ENCODE data around the gene ST14.

ST14 gene

DNA sequence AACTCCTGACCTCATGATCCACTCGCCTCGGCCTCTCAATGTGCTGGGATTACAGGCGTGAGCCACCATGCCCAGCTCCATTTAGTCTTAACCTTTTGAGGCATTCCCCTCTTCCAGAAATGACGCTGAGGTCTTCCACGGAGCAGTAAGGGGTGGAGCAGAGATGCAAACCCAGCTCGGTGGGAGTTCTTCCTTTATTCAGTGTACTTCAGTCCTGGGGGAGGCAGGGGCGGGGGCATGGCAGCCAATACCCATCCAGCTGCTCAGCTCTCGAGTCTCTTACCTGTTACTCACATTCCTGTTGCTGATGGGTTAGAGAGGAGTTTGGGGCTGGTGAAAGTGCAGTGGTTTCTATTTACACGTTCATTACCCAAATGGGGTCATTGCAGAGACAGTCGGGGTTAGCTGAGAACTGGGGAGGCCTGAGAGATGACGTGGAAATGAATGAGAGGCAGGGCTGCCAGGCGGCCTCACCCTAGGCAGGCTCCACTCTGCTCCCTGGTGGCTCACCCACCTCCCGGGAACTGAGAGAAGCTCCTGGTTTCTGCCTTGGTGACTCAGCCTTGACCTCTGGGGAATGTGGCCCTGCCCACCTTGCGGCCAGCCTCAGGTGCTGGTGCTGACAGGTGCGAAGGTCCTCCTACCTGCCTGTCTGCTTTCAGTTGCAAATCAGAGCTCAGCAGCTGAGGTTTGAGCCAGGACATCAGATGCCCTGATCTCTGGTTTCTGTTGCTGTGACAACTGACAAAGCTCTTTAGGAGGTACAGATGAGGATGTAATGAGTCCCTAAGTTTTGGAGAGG, 13.4 kb upstream of the ST14 start:
- FAIRE-seq: no peak
- no peak for DNase-seq (ENCODE audit: insufficient read length, low spot score)
- no peak for TF ChIP-seq POLR2A (IDR thresholded peaks at IDR 0.05; ENCODE audit: low read depth, low read length)

DNA sequence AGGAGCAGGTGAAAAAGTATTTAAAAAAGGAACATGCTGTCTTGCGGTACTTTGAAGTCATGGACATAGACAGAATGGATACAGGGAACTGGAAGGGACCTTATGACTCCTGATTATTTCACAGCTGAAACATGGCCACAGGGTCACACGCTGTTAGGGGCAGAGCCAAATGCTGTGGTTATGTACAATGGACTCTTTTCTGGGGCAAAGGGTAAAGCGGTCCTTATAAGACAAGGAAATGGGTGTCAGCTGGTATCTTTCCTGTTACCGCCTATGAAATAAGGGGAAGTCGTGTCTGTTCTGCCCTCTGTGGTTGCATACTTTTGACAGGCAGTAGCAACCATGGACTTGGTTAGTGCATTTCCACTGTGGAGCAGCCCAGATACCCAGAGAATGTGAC, 12.8 kb upstream of the ST14 start:
- no peak for FAIRE-seq
- no peak for TF ChIP-seq POLR2A (IDR thresholded peaks at IDR 0.05; ENCODE audit: low read depth, low read length)
- no peak for DNase-seq (ENCODE audit: insufficient read length, low spot score)

DNA sequence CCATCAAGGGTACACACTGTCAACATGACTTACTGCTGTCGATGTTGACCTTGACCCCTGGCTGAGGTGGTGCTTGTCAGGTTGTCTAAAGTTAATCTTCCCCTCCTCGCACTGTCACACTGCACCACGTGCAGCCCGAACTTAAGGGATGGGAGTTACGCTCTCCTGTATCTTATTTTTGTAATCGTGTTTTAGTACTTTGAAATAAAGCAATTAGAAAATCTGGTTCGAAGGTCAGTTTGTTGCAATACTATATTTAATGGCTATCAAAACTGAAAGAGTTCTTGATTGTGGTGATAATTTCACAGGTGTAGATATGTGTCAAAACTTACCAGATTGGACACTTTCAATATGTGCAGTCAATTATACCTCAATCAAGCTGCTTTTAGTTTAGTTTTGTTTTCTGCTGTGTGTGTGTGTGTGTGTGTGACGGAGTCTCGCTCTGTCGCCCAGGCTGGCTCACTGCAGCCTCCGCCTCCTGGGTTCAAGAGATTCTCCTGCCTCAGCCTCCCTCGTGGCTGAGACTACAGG, 10.7 kb upstream of the ST14 start:
- no peak for TF ChIP-seq POLR2A (IDR thresholded peaks at IDR 0.05; ENCODE audit: low read depth, low read length)
- no peak for DNase-seq (ENCODE audit: insufficient read length, low spot score)
- no peak for FAIRE-seq

DNA sequence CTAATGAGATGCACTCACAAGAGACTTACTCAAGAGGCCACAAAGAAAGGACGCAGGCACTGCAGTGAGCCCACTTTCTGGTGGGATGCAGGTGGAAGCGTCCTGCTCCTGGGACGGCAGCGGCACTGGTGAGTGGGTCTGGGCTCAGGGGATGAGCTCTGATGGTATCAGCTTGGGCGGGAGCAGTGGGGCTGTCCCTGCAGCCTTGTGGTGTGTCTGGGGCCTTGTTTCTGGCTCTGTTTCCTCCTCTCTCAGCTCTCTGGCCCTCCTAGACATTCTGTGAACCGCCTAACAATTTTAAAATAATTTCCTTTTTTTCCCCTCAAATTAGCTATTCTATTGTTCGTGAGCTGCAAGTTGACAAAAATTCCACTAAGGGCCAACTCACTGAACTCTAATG, 8.8 kb upstream of the ST14 start:
- TF ChIP-seq POLR2A (IDR thresholded peaks at IDR 0.05; ENCODE audit: low read depth, low read length): no peak
- FAIRE-seq (no peak), DNase-seq (ENCODE audit: insufficient read length, low spot score) (no peak)

DNA sequence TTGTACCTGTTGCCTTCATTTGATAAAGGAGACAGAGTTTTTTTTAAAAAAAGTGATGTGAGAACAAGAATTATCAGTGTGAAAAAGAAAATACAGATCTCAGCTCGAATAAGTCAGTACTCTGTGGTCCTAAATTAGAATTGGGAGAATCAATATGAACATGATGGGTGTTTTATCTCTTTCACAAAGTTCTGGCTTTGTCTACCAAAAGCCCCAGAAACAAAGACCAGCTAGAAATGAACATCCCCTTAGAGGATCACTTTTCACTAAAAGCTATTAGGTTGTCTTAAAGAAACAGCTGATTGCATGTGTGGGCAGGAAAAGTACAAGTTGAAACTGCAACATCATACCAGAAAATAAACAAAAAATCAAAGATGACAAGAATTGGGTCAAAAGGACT, 8.4 kb upstream of the ST14 start:
- FAIRE-seq (no peak), DNase-seq (ENCODE audit: insufficient read length, low spot score) (no peak)
- TF ChIP-seq POLR2A (IDR thresholded peaks at IDR 0.05; ENCODE audit: low read depth, low read length): no peak

DNA sequence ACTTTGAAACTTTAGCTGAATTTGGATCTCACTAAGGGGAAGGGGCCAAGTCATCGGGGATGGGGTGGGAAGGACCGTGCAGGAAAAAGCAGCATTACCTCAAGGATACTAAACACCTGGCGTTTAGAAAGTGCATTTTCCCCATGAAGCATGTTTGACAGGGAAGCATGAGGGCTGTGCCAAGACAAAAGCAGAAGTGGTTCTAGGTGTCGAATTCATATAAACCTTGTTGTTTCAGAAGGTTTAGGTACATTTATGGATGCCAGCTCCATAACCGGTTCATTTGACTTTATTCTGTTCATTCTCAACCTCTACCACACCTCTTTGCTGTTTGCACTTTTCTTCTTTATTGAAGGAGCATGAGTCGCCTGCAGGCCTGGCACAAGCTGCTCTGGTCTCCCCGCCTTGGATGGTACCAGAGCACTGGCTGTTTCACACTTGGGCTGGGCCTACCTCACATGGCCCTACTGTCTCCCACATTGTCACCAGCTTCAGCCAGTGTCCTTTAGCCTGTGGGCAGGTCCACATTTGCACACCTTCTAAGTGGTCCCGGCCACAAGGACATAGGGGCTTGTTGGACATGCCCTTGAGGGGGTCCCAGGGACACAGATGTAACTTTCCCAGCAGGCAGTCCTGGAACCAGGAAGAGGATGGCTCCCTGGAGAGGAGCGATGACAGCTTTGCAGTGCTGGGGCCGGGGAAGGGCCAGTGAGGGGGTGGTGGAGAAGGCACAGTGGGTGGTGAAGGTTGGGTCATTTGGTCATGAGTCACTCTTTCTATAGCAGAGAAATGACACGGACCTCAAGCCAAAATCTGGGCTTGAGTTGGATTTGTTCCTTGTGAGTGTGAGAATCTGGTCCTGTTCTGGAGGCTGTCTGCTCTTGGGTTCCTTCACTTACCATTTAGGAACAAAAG, 3.2 kb upstream of the ST14 start:
- no peak for TF ChIP-seq POLR2A (IDR thresholded peaks at IDR 0.05; ENCODE audit: low read depth, low read length)
- FAIRE-seq (peak; percentile 75), DNase-seq (ENCODE audit: insufficient read length, low spot score) (peak; percentile 85)

DNA sequence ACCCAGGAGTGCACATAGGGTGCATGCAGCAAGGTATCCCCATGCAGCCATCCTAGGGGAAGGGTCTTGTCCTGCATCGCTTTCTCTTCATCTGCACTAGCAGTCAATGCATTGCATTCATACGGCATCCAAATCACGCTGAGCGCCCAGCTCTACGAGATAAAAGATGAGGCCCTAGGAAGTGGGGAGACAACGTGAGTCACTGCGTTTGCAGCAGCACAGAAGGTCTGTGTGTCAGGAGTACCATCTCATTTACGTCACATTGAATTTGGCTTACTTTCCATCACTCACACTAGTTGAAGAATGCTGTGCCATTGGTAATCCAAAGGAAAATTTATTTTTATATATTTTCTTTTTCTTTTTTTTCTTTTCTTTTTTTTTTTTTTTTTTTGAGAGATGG, 2.5 kb upstream of the ST14 start:
- no peak for TF ChIP-seq POLR2A (IDR thresholded peaks at IDR 0.05; ENCODE audit: low read depth, low read length)

DNA sequence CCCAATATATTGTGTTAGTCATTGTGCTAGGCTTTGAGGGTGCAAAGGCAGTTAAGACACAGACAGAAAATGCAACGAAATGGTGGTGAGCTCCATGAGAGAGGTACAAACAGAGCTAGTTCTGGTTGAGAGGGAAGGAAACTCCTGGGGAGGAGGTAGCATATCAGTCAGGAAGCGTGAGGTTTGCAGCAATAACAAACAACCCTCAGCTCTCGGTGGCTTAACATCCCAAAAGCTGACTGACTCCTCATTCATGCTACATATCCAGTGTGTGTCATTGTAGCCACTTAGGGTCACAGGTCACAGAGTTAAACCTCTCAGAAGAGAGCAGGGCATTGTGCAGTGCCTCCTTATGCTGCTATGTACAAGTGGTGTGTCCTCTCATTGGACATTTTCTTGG, 1.7 kb upstream of the ST14 start:
- no peak for DNase-seq (ENCODE audit: insufficient read length, low spot score)
- no peak for FAIRE-seq
- TF ChIP-seq POLR2A (IDR thresholded peaks at IDR 0.05; ENCODE audit: low read depth, low read length): no peak

More for the DNA sequence above, 2.5 kb upstream of the ST14 start:
- DNase-seq (ENCODE audit: insufficient read length, low spot score) (peak; percentile 83), FAIRE-seq (peak; percentile 20)

DNA sequence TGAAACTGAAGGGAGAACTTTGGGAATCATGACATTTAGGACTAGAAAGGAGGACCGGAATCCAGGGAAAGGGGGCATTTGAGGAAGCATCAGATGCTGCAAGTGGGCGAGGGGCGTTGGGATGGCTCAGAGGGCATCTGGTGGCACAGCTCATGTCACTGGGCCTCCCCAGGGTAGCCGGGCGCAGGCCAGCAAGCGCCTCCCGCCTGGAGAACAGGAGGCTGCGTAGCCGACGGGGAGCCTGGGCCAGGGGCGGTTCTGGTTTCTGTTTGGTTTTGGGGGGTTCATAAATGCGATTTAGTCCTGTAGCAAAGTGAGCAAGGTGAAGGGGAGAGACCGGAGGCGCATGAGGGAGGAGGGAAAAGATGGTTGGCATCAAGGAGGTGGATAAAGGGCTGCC, 443 bp upstream of the ST14 start:
- TF ChIP-seq POLR2A (IDR thresholded peaks at IDR 0.05; ENCODE audit: low read depth, low read length): no peak
- no peak for DNase-seq (ENCODE audit: insufficient read length, low spot score)
- no peak for FAIRE-seq

DNA sequence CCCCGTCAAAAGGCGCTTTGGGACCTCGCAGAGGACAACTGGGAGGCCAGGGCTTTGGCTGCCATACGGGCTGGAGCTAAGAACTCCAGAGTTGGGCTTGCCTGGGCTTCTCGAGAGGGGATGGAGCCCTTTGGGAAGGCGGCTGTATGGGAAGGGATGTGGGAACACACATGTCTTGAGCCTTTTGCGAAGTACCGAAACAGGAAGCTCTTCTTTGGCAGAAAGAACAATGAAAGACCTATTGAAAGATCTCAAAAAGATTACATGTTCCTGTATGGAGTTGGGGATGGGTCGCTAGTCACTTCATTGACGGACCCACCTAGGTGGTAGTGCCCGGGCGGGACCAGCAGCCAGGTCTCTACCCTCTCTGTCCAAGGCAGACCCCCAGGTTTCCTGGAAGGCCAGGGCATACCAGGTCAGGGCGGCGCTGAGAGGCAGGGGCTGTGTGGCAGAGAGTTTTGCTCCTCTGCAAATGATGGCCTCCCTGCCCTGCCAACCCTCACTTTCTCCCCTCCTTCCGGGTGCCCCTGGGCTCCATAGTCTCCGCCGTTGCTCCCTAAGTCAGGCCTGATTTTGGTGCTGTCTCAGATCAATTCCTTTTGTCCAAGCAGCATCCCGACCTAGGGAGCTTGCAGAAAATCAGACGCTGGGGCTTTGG, 1.0 kb downstream of the ST14 start:
- TF ChIP-seq POLR2A (IDR thresholded peaks at IDR 0.05; ENCODE audit: low read depth, low read length): no peak
- DNase-seq (ENCODE audit: insufficient read length, low spot score) (no peak), FAIRE-seq (no peak)

DNA sequence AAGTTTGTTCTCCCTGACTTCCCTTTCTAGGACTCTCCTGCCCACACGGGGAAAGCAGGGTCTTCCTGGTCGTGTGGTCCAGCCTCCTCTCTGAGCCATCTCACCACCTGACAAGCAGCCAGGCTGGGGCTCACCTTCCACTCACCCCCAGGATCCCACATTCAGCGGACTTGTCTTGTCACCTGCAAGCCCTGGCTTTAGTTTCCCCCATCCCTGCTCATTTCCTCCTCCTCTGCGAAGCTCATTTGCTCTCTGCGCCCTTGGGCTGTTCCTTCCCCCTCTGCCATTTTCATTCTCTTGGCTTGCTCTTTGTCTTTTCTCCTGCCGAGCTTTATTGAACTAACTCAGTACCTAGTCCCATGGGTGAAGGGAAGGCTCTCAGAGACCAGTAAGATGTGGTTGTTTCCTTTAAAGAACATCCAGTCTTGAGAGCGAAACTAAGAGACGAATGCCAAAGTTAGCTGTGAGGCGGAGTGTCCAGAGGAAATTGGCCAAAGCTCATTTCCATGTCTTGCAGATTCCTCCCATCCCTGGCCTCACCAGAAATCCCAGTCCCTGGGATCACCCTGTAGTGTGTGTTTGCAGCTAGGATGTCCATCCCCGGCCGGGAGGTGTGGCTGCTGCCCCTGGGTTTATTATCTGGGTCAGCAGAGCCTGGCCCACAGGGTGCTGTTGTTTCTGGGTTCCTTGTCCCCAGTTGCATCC, 2.0 kb downstream of the ST14 start:
- no peak for TF ChIP-seq POLR2A (IDR thresholded peaks at IDR 0.05; ENCODE audit: low read depth, low read length)
- no peak for FAIRE-seq
- DNase-seq (ENCODE audit: insufficient read length, low spot score): no peak

DNA sequence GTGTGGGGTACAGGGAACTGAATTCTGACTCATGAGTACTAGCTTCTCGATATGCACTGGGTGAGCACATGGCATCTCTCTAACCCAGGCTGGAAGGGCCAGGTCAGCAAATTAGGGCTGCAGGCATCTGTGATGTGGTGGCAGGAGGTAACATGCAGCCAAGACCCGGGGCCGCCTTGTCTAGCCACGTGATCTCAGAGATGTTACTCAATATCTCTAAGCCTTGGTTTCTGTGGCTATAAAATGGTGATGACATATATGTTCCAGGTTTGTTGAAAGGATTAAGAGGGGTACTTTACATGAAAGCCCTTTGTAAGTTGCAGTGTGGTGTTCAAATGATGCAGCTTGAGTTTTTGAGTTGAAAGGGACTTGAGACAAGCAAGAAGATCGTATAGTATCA, 3.2 kb downstream of the ST14 start:
- DNase-seq (ENCODE audit: insufficient read length, low spot score): no peak
- no peak for TF ChIP-seq POLR2A (IDR thresholded peaks at IDR 0.05; ENCODE audit: low read depth, low read length)
- no peak for FAIRE-seq

All from H54 (cell line).